ENCODE data around the gene NEK1.
"Not testable (repeated sequence)": the region's sequence is repeated elsewhere in the genome, so short reads cannot be mapped to it uniquely, and the experiment has no call there.

Gene NEK1

GRCh38 chr4:169626331-169627282 lies 14.2 kb upstream of the NEK1 start:
- H3K4me3 ChIP-seq (ENCODE audit: low read depth, low read length): no peak overlapping the region
- TF ChIP-seq CTCF (IDR thresholded peaks at IDR 0.05; ENCODE audit: low read depth, low read length, missing control alignments): no peak

GRCh38 chr4:169625886-169626285 lies 13.5 kb upstream of the NEK1 start:
- TF ChIP-seq CTCF (IDR thresholded peaks at IDR 0.05; ENCODE audit: low read depth, low read length, missing control alignments): no peak
- DNase-seq (ENCODE audit: low read depth): no peak
- H3K4me3 ChIP-seq (ENCODE audit: low read depth, low read length): no peak overlapping the region

More at GRCh38 chr4:169626331-169627282, 14.2 kb upstream of the NEK1 start:
- no peak for DNase-seq (ENCODE audit: low read depth)

- DNase-seq (ENCODE audit: low read depth); H3K4me3 ChIP-seq (ENCODE audit: low read depth, low read length): not testable (repeated sequence)
These were observed 11.6 kb upstream of the NEK1 start for GRCh38 chr4:169624012-169624411.

- no peak for DNase-seq (ENCODE audit: low read depth)
- peak overlapping the region; percentile 73; the same call in 1 of the 2 replicates for H3K4me3 ChIP-seq (ENCODE audit: low read depth, low read length)
- TF ChIP-seq CTCF (IDR thresholded peaks at IDR 0.05; ENCODE audit: low read depth, low read length, missing control alignments): no peak
These were observed 10.2 kb upstream of the NEK1 start for GRCh38 chr4:169622566-169622965.

GRCh38 chr4:169621731-169622492 lies 9.5 kb upstream of the NEK1 start:
- DNase-seq (ENCODE audit: low read depth): no peak
- peak overlapping the region; percentile 73 for H3K4me3 ChIP-seq (ENCODE audit: low read depth, low read length)
- no peak for TF ChIP-seq CTCF (IDR thresholded peaks at IDR 0.05; ENCODE audit: low read depth, low read length, missing control alignments)

DNA sequence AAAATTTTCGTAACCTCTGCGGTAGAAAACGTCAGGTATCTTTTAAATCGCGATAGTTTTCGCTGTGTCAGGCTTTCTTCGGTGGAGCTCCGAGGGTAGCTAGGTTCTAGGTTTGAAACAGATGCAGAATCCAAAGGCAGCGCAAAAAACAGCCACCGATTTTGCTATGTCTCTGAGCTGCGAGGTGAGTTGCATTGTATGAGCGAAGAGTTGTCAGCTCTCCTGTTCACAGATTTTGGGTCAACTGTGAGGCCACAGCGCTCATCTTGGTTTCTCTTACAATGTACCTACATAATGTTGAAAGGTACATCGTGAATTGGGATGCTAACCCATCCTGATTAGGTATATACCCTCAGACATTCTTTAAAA lies 8.5 kb upstream of the NEK1 start:
- DNase-seq (ENCODE audit: low read depth): no peak

More for the DNA sequence above, 8.5 kb upstream of the NEK1 start:
- peak overlapping the region; percentile 73 for H3K4me3 ChIP-seq (ENCODE audit: low read depth, low read length)
- TF ChIP-seq CTCF (IDR thresholded peaks at IDR 0.05; ENCODE audit: low read depth, low read length, missing control alignments): no peak
